H1 (cell line): ENCODE measurements around the gene CPED1. TPM values are rescaled to one million over a fixed set of nuclear protein-coding genes. Genes with fewer than 3 reads are reported as not detected.

Experiments
- CTCF ChIA-PET: fragments of 300-600 bp; sonication (Branson Sonifier 250); formaldehyde crosslinking; loops from one replicate; lab custom pipeline; 2021; ENCODE audit not compliant: partially characterized antibody; lab: Charles Lee
- POLR2A ChIA-PET: fragments of 300-600 bp; sonication (Branson Sonifier 250); formaldehyde crosslinking; loops from one replicate; lab custom pipeline; 2021; ENCODE audit warnings: inconsistent platforms; ENCODE audit not compliant: partially characterized antibody; lab: Charles Lee
- DNase-seq, 2 experiments: peaks; one replicate each; pipeline versions ENCODE4 v3.0.0 to v3.0.0-alpha.2; 2010 to 2022; ENCODE audit warnings: low spot score in 2 of 2, low read depth in 1 of 2, mixed read lengths in 1 of 2
- FAIRE-seq: peaks from 2 replicates; lab custom pipeline; 2011; peaks lifted over from hg19 to GRCh38; lab: Jason Lieb, UNC
- H2AFZ ChIP-seq: 2 replicates; pipeline ENCODE4 v1.8.1; 2012; ENCODE audit warnings: low read length, inconsistent platforms
- H2AK5ac ChIP-seq: 2 replicates; pipeline ENCODE4 v1.6.1; 2013; ENCODE audit warnings: low read depth, low read length
- H2BK120ac ChIP-seq: replicated peaks from 2 replicates; pipeline ENCODE3; 2013; ENCODE audit warnings: low read depth, low read length, inconsistent platforms
- H2BK12ac ChIP-seq: 2 replicates; pipeline ENCODE4 v1.6.1; 2013; ENCODE audit warnings: low read depth, low read length
- H2BK15ac ChIP-seq: 2 replicates; pipeline ENCODE4 v1.6.1; 2013; ENCODE audit warnings: low read length
- H2BK20ac ChIP-seq: 2 replicates; pipeline ENCODE4 v1.6.1; 2013; ENCODE audit warnings: low read length
- H2BK5ac ChIP-seq: 2 replicates; pipeline ENCODE4 v1.6.1; 2013; ENCODE audit warnings: low read depth, low read length
- H3K14ac ChIP-seq: 2 replicates; pipeline ENCODE4 v1.6.1; 2013; ENCODE audit warnings: inconsistent platforms; ENCODE audit not compliant: insufficient read length
- H3K18ac ChIP-seq: 2 replicates; pipeline ENCODE4 v1.6.1; 2013; ENCODE audit warnings: low read length; ENCODE audit errors: extremely low read depth
- H3K23ac ChIP-seq: 2 replicates; pipeline ENCODE4 v1.6.1; 2013; ENCODE audit warnings: inconsistent platforms; ENCODE audit not compliant: insufficient read length
- H3K23me2 ChIP-seq: 2 replicates; pipeline ENCODE4 v1.6.1; 2013; ENCODE audit warnings: low read depth, low read length
- H3K27ac ChIP-seq: 2 replicates; pipeline ENCODE4 v1.6.1; 2011; ENCODE audit warnings: low read depth, low read length, inconsistent platforms
- H3K27me3 ChIP-seq, 4 experiments: replicated peaks in 1 of 4; 1 replicate in 1 of 4; 2 replicates in 3 of 4; pipeline versions ENCODE4 v1.6.1 to v1.8.1; 2011 to 2013; ENCODE audit warnings: low read length in 3 of 4, mild to moderate bottlenecking in 3 of 4, inconsistent platforms in 2 of 4, mixed read lengths in 2 of 4, moderate library complexity in 1 of 4; ENCODE audit not compliant: control insufficient read depth in 3 of 4, insufficient read depth in 3 of 4; ENCODE audit errors: extremely low read depth in 1 of 4
- H3K36me3 ChIP-seq, 4 experiments: 2 replicates each; pipeline versions ENCODE4 v1.6.1 to v1.8.1; 2011 to 2013; ENCODE audit warnings: mild to moderate bottlenecking in 4 of 4, low read length in 3 of 4, moderate library complexity in 2 of 4, control low read depth in 1 of 4, inconsistent platforms in 1 of 4; ENCODE audit not compliant: insufficient read depth in 4 of 4, control insufficient read depth in 2 of 4
- H3K4ac ChIP-seq: replicated peaks from 2 replicates; pipeline ENCODE3; 2013; ENCODE audit warnings: low read length, low read depth, mixed read lengths, inconsistent platforms; ENCODE audit not compliant: insufficient read length
- H3K4me1 ChIP-seq, 4 experiments: replicated peaks in 1 of 4; 1 replicate in 1 of 4; 2 replicates in 3 of 4; pipeline versions ENCODE4 v1.6.1 to v1.8.1; 2011 to 2013; ENCODE audit warnings: low read length in 3 of 4, inconsistent platforms in 2 of 4, mixed read lengths in 1 of 4; ENCODE audit not compliant: insufficient read depth in 4 of 4, control insufficient read depth in 3 of 4
- H3K4me2 ChIP-seq, 2 experiments: 2 replicates each; pipeline versions ENCODE4 v1.6.1 to v1.8.1; 2011 to 2013; ENCODE audit warnings: low read depth in 2 of 2, low read length in 2 of 2, control low read depth in 1 of 2, inconsistent platforms in 1 of 2, mild to moderate bottlenecking in 1 of 2; ENCODE audit not compliant: insufficient read depth in 1 of 2
- H3K4me3 ChIP-seq, 4 experiments: fragments of 200-600, 300-600 bp in 1 of 4; sonication (generic), shearing (Covaris generic), sonication (Bioruptor Twin) in 1 of 4; 2 replicates each; pipeline versions ENCODE4 v1.5.1 to v1.8.1; 2011 to 2016; ENCODE audit warnings: low read length in 4 of 4, low read depth in 3 of 4, control low read depth in 2 of 4, inconsistent platforms in 2 of 4, mild to moderate bottlenecking in 2 of 4, mixed read lengths in 1 of 4, moderate library complexity in 1 of 4; ENCODE audit not compliant: insufficient read depth in 2 of 4; ENCODE audit errors: extremely low read depth in 1 of 4
- H3K56ac ChIP-seq: replicated peaks from 2 replicates; pipeline ENCODE3; 2013; ENCODE audit warnings: low read depth, mild to moderate bottlenecking, mixed read lengths, low read length, inconsistent platforms; ENCODE audit not compliant: insufficient read length
- H3K79me1 ChIP-seq: 2 replicates; pipeline ENCODE4 v1.6.1; 2013; ENCODE audit warnings: low read depth, low read length, control low read depth
- H3K79me2 ChIP-seq, 2 experiments: 2 replicates each; pipeline versions ENCODE4 v1.6.1 to v1.8.1; 2012 to 2013; ENCODE audit warnings: low read length in 2 of 2, mild to moderate bottlenecking in 2 of 2, inconsistent platforms in 1 of 2; ENCODE audit not compliant: insufficient read depth in 2 of 2, control insufficient read depth in 1 of 2
- H3K9ac ChIP-seq, 4 experiments: replicated peaks in 1 of 4; 1 replicate in 1 of 4; 2 replicates in 3 of 4; pipeline versions ENCODE4 v1.6.1 to v1.8.1; 2011 to 2013; ENCODE audit warnings: low read depth in 3 of 4, low read length in 3 of 4, control low read depth in 2 of 4, mild to moderate bottlenecking in 2 of 4, moderate library complexity in 2 of 4, inconsistent platforms in 1 of 4; ENCODE audit errors: extremely low read depth in 1 of 4
- H3K9me3 ChIP-seq, 2 experiments: 2 replicates each; pipeline versions ENCODE4 v1.6.1 to v1.8.1; 2012 to 2013; ENCODE audit warnings: mild to moderate bottlenecking in 2 of 2, moderate library complexity in 2 of 2, control low read depth in 1 of 2, inconsistent platforms in 1 of 2, low read depth in 1 of 2, low read length in 1 of 2, mixed read lengths in 1 of 2; ENCODE audit not compliant: insufficient read depth in 2 of 2
- H4K20me1 ChIP-seq, 2 experiments: replicated peaks in 1 of 2; 2 replicates each; pipeline versions ENCODE3 to v1.8.1; 2011 to 2013; ENCODE audit warnings: inconsistent platforms in 2 of 2, low read length in 2 of 2, mild to moderate bottlenecking in 1 of 2; ENCODE audit not compliant: insufficient read depth in 2 of 2, control insufficient read depth in 1 of 2
- H4K5ac ChIP-seq: 2 replicates; pipeline ENCODE4 v1.6.1; 2013; ENCODE audit warnings: low read length, low read depth, mixed read lengths, inconsistent platforms; ENCODE audit not compliant: insufficient read length
- H4K8ac ChIP-seq: 2 replicates; pipeline ENCODE4 v1.8.0; 2013; ENCODE audit warnings: mild to moderate bottlenecking, moderate library complexity, low read length, inconsistent platforms; ENCODE audit not compliant: insufficient read depth; ENCODE audit errors: extremely low read depth
- H4K91ac ChIP-seq: replicated peaks from 2 replicates; pipeline ENCODE3; 2013; ENCODE audit warnings: low read length, mixed read lengths, inconsistent platforms; ENCODE audit not compliant: insufficient read length
- CBX8 ChIP-seq: fragments of 300-800, 300-1000 bp; sonication (generic); IDR thresholded peaks from 2 replicates; pipeline ENCODE4 v1.7.1; 2016; ENCODE audit warnings: low read depth, low read length, borderline replicate concordance
- CHD1 ChIP-seq: IDR thresholded peaks from 2 replicates; pipeline ENCODE4 v1.6.1; 2012; ENCODE audit warnings: low read depth, low read length, improper control_type of control experiment
- CHD2 ChIP-seq: IDR thresholded peaks from 2 replicates; pipeline ENCODE4 v1.6.1; 2012; ENCODE audit warnings: low read length, improper control_type of control experiment
- EGR1 ChIP-seq: IDR thresholded peaks from 2 replicates; pipeline ENCODE4 v1.6.1; 2011; ENCODE audit warnings: low read depth, low read length, borderline replicate concordance
- EP300 ChIP-seq, 2 experiments: IDR thresholded peaks; 1 replicate in 1 of 2; 2 replicates in 1 of 2; pipeline ENCODE4 v1.6.1; 2011 to 2012; ENCODE audit warnings: low read depth in 2 of 2, low read length in 2 of 2, mild to moderate bottlenecking in 2 of 2, borderline replicate concordance in 1 of 2, inconsistent platforms in 1 of 2, moderate library complexity in 1 of 2
- HDAC6 ChIP-seq: IDR thresholded peaks from one replicate; pipeline ENCODE4 v1.7.1; 2012; ENCODE audit warnings: low read depth, mild to moderate bottlenecking, inconsistent platforms, low read length, moderate library complexity
- JUN ChIP-seq: IDR thresholded peaks from 2 replicates; pipeline ENCODE4 v1.6.1; 2011; ENCODE audit warnings: low read depth, mild to moderate bottlenecking, improper control_type of control experiment, low read length
- NANOG ChIP-seq: IDR thresholded peaks from 2 replicates; pipeline ENCODE4 v1.6.1; 2011; ENCODE audit warnings: low read length, low read depth, mild to moderate bottlenecking, inconsistent platforms; ENCODE audit not compliant: insufficient read depth, poor library complexity, severe bottlenecking
- PHF8 ChIP-seq: fragments of 200-600 bp; sonication (generic); conservative IDR thresholded peaks from 2 replicates; pipeline ENCODE4 v1.7.1; 2012; ENCODE audit warnings: low read depth, mild to moderate bottlenecking, inconsistent platforms, low read length, moderate library complexity
- RFX5 ChIP-seq: IDR thresholded peaks from 2 replicates; pipeline ENCODE4 v1.6.1; 2011; ENCODE audit warnings: low read depth, low read length, improper control_type of control experiment, borderline replicate concordance
- SP1 ChIP-seq: IDR thresholded peaks from 2 replicates; pipeline ENCODE4 v1.6.1; 2011; ENCODE audit warnings: low read depth, low read length
- TAF1 ChIP-seq: IDR thresholded peaks from 2 replicates; pipeline ENCODE4 v1.6.1; 2011; ENCODE audit warnings: mild to moderate bottlenecking, low read depth, low read length
- TEAD4 ChIP-seq: IDR thresholded peaks from 2 replicates; pipeline ENCODE4 v1.6.1; 2012; ENCODE audit warnings: low read depth, low read length, inconsistent platforms, mixed read lengths
- WGBS, 2 experiments: shearing (Covaris generic) in 1 of 2; methylation state at CpG; one replicate each; pipeline versions ENCODE4 v1.1.6 to v1.1.7; 2013 to 2015; ENCODE audit warnings: low lambda C conversion rate in 2 of 2, mixed read lengths in 2 of 2, inconsistent platforms in 1 of 2, low coverage in 1 of 2, missing lambda C conversion rate in 1 of 2; ENCODE audit not compliant: insufficient replicate concordance in 2 of 2, insufficient coverage in 1 of 2, insufficient read length in 1 of 2; ENCODE audit errors: extremely low coverage in 1 of 2, missing lambda C conversion rate in 1 of 2; 5-methylcytosine and 5-hydroxymethylcytosine counted together
- polyA plus RNA-seq, 7 experiments: library from polyadenylated mRNA; depleted of rRNA in 3 of 7; stranded (reverse) in 5 of 7; unstranded in 2 of 7; fragments of >200 nt in 5 of 7; fragments of 200-250 nt in 2 of 7; gene quantifications; 1 replicate in 5 of 7; 2 replicates in 1 of 7; 4 replicates in 1 of 7; pipeline versions ENCODE4 v1.2.1 to v1.2.3, GENCODE V29; 2011 to 2013; ENCODE audit warnings: missing spikeins in 2 of 7, mixed read lengths in 2 of 7
- total RNA-seq: library from RNA; stranded (reverse); fragmentation: NEBNext Ultra II Directional; extraction: Animal tissue kit (Norgen Biotek cat#: 25700); gene quantifications from 2 replicates; pipeline ENCODE4 v1.2.1, GENCODE V29; 2021

CPED1 gene
- total and polyA plus RNA-seq, 2 of the 8 experiments (the other 6 are each of a cell fraction or from before 2014, with no cell fraction given) = 0.08 to 0.39 TPM

- Histone ChIP-seq H3K23me2 (no peaks in the 10 kb centered on the region), H4K91ac (no peak overlapping the region), H2BK12ac (no peak overlapping the region), H3K27ac (no peak overlapping the region), H3K4me3 (no peak overlapping the region), H4K5ac (no peak overlapping the region), H3K9me3 (no peaks in the 10 kb centered on the region), H3K27me3 (no peaks in the 10 kb centered on the region), H2AFZ (0 out of 2 replicates have a peak overlapping the region, but pooled peaks have one; percentile 1), H3K4me2 (no peak overlapping the region), H3K9ac (no peak overlapping the region), H3K14ac (no peak overlapping the region), H4K20me1 (no peaks in the 10 kb centered on the region), H2BK15ac (no peak overlapping the region), H2BK20ac (no peak overlapping the region), H3K23ac (no peak overlapping the region), H3K79me1 (no peaks in the 10 kb centered on the region), H3K36me3 (no peaks in the 10 kb centered on the region), H3K56ac (no peak overlapping the region), H3K18ac (no peak overlapping the region), H3K79me2 (no peaks in the 10 kb centered on the region), H2BK120ac (no peak overlapping the region), H3K4ac (no peak overlapping the region), H3K4me1 (no peaks in the 10 kb centered on the region), H2BK5ac (no peak overlapping the region), H2AK5ac (no peak overlapping the region), H4K8ac (no peak overlapping the region)
- ChIA-PET POLR2A (interaction anchor here (1.0 kb wide), 1 partner anchor 11 kb away, joined by 3 read pairs; no protein-coding TSS in a partner anchor), CTCF (interaction anchor here (0.8 to 2.3 kb wide), 5 partner anchors 12 to 69 kb away, joined by 3 to 9 read pairs (median 4); no protein-coding TSS in a partner anchor)
- no peak for FAIRE-seq
- WGBS, 2 experiments = 81% methylated on average over 7 of the region's 7 CpGs; no CpG with 5 or more reads in 1 of the 2 experiments
- DNase-seq = no peak
- no peak for TF ChIP-seq RFX5
- no peak for TF ChIP-seq HDAC6
- TF ChIP-seq TEAD4 = no peak
- TF ChIP-seq SP1 = no peak
- TF ChIP-seq PHF8 = no peak
- TF ChIP-seq NANOG = no peak
- TF ChIP-seq EP300 (IDR thresholded peaks at IDR 0.05; ENCODE audit: borderline replicate concordance in 1 of 2, low read depth in 2 of 2, low read length in 2 of 2) = no peak
- TF ChIP-seq TAF1 = no peak
- TF ChIP-seq CBX8 = no peak
- TF ChIP-seq CHD2 = no peak
- TF ChIP-seq JUN = no peak
- no peak for TF ChIP-seq CHD1
- TF ChIP-seq EGR1 = no peak
Measured at GRCh38 chr7:121038717-121039509, 50.4 kb downstream of the CPED1 start.
